T follicular helper cell (primary cell): ENCODE measurements around the gene TFPT.

Experiments
- DNase-seq: peaks from one replicate; pipeline ENCODE4 v3.0.0-alpha.2; 2020; ENCODE audit warnings: low read depth

The TFPT gene

DNA sequence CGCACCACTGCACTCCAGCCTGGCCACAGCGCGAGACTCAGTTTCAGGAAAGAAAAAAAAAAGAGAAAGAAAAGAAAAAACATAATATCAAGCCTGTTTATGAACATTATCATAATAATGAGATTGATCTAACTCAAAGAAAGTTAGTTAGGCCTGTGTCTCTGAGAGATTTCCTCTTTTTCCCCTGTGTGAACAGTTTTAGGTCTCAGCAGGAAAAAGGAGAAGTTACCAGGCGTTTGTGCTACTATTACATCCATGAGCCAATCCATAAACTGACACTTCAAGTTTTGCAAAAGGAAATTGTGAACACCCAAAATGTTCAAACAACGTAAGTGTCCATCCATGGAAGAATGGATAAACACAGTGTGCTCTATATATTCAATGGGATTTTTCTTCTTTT lies 38.1 kb downstream of the TFPT start:
- DNase-seq, result no peak

GRCh38 chr19:54074851-54075250 lies 40.6 kb downstream of the TFPT start:
- DNase-seq, result no peak

DNA sequence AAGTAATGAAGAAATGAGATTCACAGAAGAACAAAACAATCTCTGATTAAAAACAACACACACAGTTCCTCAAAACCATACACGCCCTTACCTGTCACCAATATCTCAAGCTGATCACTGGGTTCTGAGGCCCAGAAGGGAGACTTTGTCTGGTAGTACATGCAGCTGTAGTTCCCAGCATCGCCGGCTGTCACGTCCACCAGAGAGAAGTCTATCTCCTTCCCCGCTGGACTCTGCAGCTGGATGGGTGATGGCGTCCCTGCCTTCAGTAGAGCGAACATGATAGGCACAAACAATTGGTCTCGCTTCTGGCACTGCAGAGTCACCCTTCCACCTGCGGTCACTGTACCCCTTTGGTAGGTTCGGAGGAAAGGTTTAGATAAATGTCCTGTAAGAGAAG lies 41.6 kb downstream of the TFPT start:
- no peak for DNase-seq

DNA sequence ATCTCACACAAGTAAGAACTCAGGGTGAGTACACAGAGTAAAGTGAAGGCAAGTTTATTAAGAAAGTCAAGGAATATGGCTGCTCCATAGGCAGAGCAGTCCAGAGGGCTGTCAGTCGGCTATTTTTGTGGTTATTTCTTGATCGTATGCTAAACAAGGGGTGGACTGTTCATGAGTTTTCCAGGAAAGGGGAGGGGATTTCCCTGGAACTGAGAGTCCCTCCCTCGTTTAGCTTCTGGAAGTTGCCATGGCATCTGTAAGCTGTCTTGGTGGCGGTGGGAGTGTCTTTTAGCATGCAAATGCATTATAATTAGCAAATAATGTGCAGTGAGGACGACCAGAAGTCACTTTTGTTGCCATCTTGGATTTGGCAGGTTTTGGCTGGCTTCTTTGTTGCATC lies 46.0 kb downstream of the TFPT start:
- no peak for DNase-seq

DNA sequence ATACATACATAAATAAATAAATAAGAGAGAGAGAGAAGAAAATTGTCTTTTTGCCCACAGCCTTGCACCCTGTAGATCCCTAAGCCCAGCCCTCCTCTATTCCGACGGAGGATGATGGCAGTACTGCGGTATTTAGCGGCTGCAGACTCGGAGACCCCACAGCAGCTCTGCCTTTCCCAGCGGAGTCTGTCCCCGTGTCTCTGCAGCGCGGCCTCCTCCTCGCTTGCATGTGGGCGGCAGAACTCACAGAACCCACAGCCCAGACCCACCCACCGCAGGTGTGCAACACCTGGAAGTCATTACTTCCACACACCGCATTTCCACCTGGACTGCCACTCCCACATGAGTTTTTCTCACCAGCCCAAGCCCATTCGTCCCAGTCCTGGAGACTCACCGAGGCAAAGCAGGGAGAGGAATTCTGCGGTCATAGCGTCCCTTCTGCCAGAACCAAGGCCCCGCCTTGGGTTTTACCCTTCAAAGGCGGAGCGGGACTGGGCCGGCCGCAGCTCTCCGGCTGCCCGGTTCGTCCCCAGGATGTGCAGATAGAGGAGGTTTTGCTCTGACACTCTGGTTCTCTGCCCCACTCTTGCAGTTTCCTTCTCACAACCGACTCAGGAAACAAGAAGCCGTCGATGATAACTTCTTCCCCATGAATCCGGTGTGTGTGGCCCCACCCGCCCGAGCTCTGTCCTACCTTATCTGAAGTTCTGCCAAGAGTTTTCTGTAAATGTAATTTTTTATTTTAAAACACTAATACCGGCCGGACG lies 51.9 kb downstream of the TFPT start, which contains the start of gene VSTM1:
VSTM1 (minus strand) TSS at position 548 of the 767 bp plus-strand sequence; CDS start at position 428, 120 bp downstream.
- no peak for DNase-seq

- no peak for DNase-seq
Measured at GRCh38 chr19:54062643-54063042, 52.8 kb downstream of the TFPT start.
